NCI-H1048 (cell line): ENCODE measurements around the gene CHRM1.

ENCODE experiments used
- DNase-seq: peaks from one replicate; lab custom pipeline; 2025; lab: John Stamatoyannopoulos, UW

The CHRM1 gene

DNA sequence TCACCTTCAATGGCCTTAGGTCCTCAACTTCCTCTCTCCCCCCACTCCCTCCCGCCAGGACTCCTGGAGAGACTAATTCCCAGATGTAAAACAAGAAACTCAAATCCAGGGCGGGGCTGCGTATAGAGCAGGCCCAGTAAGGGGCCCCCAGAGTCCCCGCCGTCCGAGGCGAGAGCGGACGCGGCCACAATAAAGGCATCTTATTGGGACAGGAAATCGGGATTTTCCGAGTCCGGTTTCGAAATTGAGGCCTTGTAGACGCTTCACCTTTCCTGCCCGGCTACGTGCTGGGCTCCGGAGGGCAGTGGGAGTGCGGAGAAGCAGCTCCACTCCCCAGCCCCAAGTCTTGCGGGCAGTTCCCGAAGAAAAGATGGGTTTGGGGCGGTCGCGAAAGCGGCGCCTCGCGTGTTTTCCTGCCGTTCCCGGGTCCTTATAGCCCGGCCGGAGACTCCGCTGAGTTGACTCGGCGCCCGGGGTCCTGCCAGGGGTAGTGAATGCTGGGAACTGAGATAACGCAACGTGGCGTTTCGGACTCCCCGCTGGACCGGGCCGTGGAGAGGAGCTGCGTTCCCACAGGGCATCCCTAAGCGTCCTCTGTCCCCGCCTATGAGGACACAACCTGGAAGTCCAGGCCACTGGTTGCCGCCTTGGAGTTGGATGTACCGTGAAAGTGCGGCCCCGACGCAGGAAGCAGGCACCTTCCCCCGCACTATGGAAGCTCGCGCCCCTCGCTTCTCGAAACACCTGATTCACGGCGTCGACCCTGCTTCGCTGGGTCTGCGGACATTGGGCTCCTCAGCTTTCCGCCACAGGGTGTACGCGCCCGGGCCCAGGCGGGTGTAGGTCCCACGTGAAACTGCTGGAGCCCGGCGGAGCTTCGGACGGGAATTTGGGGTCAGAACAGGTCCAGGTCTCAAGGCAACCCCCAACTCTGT lies 4.8 kb upstream of the CHRM1 start:
- no peak for DNase-seq

DNA sequence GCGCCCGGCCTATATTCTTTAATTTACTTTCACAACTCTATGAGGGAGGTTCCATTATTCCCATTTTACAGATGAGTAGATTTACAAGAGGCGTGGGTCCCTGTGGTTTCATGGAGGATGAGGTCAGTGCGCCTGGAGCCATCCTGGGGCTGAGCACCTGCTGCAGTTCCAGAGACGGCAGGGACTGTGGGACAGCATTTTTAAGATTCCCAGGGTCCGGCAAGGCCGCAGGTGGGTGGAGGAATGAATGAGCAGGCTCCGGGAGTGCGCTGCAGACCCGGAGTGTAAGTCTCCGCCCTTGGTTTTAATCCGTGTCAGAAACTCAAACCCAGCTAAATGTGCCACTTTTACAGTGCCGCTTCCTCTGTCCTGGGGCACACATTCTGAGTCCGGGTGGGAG lies 4.1 kb upstream of the CHRM1 start:
- DNase-seq: no peak

DNA sequence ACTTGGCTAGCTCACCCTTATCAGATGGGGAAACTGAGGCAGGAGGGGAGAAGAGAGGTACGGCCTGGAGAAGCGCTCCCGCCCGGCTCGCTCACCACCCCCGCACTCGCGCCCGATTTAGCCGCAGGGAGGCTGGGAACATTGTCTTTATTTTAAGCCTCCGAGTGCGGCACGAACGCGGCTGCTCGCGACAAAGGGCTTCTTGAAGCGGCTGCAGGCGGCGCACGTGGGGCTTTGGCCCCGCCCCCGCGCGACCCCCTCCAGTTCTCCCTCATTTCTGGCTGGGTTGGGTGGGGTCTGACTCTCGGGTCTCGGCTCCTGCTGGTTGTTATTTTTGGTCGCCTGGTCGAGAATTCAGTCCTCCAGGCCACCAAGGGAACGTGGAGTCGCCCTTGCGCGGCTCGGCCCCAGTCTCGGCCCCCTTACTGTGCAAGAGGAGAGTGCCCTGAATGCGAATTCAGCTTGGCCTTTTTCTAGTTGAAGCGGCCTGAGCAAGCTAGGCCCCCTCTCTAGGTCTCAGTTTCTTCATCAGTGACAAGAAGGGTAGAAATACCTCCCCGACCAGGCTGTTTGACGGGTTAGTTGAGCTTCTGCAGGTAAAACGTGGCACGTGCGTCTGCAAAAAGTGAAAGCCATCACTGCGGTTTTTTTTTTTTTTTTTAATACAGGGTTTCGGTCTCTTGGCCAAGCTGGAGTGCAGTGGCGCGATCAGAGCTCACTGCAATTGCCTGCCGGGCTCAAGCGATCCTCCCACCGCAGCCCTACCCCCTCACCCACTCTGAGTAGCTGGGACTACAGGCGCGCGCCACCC lies 2.6 kb upstream of the CHRM1 start:
- DNase-seq: no peak

DNA sequence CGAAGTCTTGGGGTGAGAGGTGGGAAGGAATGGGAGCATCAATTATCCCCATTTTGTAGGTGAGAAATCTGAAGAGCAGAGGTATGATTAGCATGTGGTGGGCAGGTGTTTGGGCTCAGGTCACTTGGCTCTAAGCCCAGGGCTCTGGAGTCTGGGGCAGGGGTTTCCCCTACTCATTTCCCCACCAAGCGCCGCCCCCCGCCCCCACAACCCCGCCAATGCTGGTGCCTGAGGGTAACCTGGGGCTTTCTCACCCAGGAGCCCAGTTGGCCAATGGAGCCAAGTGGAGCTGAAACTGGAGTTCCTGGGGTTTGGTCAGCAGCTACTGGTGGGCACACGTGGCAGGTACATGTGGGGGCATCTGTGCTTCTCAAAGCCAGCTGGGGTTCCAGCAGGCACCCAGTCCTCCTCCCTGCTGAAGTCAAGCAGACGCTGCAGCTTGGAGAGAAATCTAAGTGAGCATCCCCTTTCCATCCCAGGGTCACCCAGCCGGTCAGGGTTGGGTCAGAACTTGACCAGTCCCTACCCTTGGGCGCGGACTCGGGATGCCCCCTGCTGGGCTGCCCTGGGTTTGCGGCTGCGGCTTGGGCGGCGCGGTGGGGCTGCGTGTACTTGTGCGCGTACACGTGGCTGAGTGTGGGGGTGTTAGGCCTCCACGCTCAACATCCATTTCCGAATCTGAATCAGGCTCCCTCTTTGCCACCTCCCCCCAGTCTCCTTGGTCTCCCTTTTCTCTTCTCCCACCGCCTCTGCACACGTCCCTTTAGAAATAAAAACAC lies 1.7 kb upstream of the CHRM1 start:
- no peak for DNase-seq

DNA sequence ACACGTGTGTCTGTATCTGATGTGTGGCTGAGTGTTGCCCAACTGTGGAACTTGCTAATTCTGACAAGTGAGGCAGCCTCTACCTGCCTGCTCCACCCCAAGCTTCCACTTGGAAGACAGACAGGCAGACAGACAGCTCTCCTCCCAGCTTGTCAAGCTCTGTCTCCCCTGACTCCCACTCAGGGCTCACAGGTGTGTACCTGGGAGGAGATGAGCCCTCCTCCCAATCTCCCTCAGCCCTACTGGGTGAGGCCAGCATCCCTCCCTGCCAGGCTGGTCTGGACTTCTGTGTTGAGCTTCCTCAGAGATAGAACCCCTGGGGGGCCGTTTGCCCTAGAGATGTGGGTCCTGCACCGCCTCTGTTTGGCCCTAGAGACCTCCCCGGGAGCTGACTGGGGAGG lies 1.0 kb upstream of the CHRM1 start:
- DNase-seq: no peak

DNA sequence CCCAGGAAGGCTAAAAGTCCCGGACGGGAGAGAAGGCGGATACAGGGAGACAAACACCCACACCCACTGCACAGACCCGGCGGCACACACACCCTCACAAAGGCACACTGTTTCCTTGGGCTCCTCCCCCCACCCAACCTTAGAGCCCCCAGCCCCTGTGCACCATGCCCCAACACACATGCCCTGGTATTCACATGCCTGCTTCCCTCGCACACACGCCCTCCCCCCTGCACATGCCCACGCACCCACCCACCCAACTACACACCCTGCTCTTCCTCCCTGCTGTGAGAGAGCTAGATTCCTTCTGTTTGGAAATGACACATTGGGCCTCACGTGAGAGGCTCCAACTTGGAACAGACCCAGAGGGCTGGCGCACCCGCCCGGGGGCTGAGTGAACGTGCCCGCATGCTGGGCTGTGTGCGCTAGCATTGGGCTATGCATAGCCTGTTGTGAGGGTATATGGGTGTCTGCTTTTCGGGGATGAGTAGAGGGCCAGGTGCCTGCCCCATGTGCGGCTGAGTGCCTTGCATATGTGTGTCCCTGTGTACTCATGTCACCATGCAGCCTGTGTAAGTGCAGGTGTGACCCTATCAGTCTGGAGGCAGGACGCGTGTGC lies 518 bp upstream of the CHRM1 start:
- DNase-seq: no peak

DNA sequence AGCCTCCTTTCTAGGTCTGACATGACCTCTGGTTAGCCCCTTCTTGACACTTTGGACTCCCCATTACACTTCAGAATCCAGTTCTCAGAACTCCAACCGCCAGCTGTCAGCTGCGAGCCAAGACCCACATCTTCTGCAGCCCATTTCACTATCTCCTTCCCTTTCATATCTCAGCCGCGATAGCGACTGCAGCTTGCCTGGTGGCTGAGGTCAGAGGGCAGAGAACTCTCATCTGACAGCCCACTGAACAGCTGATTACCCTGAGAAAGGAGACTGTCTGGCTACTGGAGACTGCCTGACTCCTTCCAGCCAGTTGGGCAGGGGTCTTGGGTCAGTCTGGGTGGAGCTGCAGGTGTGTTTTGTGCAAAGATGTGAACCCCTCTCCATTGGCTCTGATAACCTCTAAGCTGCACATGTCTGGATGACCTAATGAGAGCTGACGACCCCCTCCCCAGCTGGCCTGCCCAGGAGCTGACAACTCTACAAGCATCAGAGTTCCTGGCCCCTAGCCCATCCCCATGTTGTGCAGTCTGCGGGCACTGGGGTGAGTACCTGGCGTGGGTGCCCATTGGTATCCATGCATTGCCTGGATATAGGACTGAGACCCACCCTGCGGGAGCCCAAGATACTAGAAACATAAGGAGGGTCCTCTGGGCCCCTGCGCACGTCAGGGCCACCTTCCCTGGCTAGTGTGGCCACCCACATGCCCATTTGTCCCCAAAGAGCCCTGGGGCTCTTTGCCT lies 1.1 kb downstream of the CHRM1 start:
- DNase-seq: no peak

DNA sequence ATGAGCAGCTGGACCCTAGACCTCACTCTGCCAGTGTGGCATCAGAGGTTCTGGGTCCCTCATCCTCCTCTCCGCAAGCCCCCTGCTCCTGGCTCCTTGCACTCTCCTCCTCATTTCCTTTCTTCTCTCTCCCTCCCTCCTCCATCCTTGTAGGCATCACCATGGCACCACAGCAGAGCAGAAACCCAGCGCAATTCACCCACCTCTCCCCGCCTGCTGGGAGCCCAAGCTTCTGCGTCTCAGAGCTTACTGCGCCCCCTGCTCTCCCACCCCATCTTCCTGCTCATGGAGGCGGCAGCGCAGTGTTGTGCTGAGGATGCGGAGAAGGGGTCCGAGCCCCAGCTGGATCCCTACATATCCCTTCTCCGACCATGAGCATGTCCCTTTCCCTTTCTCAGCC lies 1.7 kb downstream of the CHRM1 start:
- no peak for DNase-seq

DNA sequence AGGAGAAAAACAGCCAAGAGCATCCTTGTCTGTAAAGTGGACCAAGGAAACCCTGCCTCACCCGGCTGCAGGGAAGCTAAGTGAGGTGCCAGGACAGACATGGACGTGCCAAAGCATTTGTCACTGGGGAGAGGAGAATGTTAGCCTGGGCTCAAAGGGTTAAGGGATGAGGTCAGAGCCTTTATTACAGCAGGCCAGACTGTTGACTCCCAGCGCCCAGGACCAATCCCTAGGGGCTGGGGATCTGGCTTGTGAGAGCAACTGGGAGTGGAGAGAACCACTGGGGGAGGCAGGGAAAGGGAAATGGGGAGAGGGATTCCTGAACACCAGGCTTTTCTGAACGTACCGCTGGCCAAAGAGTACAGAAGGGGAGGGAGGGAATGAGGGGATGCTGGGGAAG lies 2.6 kb downstream of the CHRM1 start:
- DNase-seq: no peak

DNA sequence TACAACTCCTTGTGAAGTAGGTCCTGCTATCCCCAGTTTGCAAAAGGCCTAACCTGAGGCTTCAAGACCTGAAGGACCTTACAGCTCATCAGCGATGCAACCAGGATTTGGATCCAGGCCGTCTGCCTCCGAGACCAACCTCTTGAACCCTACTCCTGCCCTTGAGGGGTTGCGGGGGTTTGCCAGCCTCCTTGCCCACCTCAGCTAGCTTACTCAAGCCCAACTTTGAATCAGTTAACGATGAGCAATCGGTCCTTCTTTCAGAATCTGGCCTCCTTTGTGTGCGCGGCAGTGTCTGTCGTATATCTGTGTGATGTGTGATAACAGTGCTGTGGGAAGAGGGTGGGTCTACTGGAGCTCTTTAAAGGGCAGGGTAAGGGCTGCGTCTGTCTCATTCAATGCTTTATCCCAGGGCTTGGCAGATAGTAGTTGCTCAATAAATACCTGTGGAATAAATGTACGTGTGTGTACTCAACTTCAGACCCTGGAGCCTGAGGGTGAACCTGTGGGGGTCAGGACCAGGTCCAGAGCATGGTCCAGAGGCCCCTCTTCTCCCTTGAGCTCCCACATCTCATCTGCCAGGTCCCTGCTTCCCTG lies 3.2 kb downstream of the CHRM1 start:
- DNase-seq: no peak

DNA sequence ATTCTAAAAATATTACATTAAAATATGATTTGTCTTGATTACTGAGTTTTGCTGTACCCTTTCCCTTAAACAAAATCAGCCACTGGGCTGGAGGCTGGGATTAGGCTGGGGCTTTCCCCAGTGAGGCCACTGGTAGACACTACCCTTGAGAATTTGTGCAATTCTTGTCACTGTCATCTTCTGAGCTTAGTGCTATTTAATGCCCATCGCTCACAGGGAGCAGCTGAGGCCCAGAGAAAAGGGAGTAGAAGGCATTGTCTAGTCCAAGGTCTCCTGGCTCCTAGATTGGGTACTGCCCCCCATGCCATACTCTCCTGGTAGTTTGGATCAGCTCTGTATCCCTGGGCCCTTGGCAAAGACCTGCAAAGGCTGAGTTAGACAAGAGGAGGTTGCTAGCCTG lies 6.7 kb downstream of the CHRM1 start:
- DNase-seq: no peak

DNA sequence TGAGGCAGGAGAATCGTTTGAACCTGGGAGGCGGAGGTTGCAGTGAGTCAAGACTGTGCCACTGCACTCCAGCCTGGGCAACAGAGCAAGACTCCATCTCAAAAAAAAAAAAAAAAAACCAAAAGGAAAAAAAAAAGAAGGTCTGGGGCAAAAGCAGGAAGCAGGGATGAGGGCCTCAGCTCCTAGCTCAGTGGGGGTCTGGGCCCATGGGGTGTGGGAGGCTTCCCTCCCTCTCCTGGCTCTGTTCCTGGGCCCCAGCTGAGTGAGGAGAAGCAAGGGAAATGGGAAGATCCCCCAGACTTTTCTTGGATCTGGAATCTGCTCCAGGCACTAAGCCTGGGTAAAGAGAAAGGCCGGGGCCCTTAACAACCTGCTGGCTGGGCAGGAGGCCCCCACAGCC lies 8.9 kb downstream of the CHRM1 start:
- DNase-seq: no peak

DNA sequence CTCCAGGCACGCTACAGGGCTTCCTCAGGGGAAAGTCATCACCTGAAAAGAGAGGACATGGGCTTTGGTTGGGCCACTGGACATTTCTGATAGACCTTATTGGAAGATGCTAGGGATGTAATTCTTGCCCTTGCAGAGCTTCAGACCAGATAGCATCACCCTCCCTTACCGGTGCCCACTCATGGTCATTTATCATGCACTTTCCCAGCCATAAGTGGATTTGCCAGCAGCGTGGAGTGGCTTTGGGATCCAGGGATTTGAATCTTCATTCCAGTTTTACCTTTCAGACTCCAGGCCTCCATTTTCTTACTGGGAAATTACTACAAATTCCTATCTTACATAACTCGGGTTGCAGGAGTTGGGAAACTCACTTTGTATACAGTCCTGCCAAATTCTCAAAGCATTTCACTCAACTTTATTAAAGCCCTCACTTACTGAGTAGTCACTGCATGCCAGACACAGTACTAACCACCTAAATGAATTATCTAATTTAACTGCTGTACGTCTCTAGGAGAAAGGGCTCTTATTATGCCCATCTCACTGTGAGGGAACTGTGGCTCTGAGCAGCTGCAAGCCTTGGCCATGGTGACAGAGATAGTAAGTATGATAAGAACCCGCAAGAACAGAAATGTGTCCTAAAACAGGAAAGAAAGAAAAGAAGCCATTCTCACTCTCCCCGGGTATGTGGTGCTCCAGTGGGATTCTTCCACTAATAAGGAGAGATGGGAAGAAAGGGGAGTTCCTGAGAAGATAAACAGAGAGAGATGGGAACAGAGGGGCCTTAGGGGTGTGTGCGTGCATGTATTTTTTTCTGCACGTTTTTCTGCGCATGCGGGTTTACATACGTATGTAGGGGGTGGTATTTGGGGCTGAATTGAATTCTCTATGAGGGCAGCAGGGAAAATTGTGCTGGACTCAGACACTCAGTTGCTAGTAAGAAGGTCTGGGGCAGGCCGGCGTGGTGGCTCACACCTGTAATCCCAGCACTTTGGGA lies 9.7 kb downstream of the CHRM1 start:
- DNase-seq: no peak

DNA sequence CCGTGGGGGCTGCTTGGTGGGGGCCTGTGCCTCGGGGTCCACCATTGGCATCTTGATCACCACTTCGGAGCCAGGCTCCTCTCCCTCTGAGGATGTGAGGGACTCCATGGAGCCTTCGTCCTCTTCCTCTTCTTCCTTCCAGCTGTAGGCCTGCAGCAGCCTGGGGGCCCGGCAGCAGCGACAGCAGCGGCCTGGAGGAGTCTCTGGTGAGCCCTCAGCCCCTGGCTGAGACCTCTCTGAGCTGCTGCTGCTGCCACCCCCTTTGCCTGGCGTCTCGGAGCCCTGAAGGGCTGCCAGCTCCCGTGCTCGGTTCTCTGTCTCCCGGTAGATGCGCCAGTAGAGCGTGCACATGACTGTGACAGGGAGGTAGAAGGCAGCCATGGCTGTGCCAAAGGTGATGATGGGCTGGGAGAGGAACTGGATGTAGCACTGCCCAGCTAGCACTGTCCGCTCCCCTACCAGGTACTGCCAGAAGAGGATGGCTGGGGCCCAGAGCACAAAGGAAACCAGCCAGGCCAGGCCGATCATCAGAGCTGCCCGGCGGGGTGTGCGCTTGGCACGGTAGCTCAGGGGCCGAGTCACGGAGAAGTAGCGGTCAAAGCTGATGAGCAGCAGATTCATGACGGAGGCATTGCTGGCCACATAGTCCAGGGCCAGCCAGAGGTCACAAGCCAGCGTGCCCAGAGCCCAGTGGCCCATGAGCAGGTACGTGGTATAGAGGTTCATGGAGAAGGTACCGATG lies 10.9 kb downstream of the CHRM1 start:
- no peak for DNase-seq

DNA sequence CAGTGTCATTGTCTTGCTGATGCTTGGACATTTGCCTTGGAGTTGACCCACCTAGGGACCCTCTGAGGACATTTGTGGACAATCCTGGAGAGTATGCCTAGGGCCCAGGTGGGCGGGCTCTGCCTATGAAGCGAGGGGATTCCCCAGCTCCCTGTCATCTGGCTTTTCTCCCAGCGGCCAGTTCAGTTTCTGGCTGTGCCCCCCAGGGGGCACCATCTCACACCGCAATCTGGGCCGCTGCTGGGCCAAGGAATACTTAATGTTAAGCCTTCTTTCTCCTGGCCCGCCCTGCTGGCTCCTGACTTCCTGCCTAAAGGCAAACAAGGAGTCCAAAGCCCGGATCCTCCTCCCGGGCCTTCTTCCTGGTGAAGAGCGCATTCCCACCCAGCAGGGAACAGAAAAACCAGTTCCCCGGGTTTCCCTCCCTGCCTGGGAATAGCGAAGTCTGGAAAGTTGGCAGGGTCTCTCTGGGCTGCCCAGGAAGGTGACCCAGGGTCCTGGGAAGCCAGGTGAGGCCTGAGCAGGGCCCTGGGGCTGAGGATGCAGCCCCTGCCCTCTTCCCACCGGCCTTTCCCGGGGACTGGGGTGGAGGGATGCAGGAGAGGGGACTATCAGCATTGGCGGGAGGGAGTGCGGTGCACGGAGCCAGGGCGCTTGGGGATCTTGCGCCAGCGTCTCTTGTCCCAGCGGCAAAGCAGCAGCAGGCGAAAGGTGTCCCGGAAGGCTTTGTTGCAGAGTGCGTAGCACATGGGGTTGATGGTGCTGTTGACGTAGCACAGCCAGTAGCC lies 11.9 kb downstream of the CHRM1 start:
- no peak for DNase-seq

DNA sequence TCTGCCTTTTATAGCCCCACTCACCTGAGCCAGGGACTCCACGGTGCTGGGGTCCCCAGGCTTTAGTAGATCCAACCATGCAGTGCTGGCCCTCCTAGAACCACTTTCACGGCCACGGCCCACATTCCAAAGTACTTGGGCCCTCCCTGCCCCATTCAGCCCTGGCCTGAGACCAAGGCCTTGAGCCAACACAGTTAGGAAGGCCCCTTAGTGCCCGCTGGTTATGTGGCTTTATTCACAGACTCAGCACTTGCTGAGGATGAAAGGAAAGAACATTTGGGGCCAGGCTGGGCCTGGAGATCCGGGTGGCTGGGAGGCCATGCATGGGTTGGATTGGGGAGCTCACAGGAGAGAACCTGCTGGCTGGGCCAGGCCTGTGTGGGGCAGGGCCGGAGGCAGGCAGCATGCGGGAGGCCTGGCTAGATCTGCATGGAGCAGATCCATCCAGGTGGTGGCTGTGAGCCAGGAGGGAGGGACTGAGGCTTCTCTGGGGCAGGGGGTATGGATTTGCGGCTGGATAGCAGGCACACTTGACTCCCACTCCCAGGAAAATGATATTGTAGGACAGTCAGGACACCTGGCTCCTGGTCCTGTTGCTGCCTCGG lies 12.6 kb downstream of the CHRM1 start:
- no peak for DNase-seq

DNA sequence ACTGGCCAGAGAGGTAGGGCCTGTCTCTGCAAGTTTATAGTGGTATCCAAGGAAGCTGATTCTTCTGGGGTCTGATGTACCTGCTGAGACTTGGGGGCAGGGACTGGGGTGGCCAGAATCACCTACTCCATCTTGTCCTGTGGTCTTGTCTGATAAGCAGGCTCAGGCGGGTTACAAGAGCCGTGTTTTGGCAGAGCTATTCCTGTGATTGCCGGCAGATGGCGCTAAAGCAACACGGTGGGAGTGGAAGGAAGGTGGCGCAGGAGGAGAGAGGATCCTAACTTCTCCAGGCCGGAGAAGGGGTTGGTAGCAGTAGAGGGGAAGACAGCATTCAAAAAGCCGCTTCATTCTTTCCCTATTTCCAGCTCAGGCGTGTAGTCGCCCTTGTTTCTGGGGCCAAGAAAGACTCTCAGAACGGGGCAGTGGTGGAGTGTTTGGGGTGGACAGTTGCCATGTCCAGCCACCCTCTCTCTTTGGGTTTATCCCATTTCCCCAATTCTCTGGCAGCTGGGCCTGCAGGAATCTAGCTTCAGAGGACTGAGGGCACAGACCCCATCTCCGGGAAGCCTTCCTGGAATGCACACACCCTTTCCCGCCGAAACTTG lies 15.1 kb downstream of the CHRM1 start:
- no peak for DNase-seq
